H7 (cell line): ENCODE data around the gene BBS9. TPM values are rescaled to one million over a fixed set of nuclear protein-coding genes. Genes with fewer than 3 reads are reported as not detected.
"Not testable (repeated sequence)": the region's sequence is repeated elsewhere in the genome, so short reads cannot be mapped to it uniquely, and the experiment has no call there.

Experiments
- DNase-seq: peaks from one replicate; pipeline ENCODE4 v3.0.0; 2012
- H3K27me3 ChIP-seq: 2 replicates; pipeline ENCODE4 v1.6.0; 2011; ENCODE audit warnings: mild to moderate bottlenecking, low read length; ENCODE audit not compliant: control insufficient read depth, insufficient read depth
- H3K36me3 ChIP-seq: replicated peaks from 2 replicates; pipeline ENCODE4 v1.5.1; 2011; ENCODE audit warnings: low read length; ENCODE audit not compliant: control insufficient read depth, insufficient read depth
- H3K4me3 ChIP-seq: 2 replicates; pipeline ENCODE4 v1.5.1; 2011; ENCODE audit warnings: low read depth, mild to moderate bottlenecking, control low read depth, low read length, moderate library complexity; ENCODE audit not compliant: insufficient read depth
- total RNA-seq: library from RNA; depleted of rRNA; stranded (reverse); fragments of >200 nt; shearing (Covaris generic); gene quantifications from 2 replicates; pipeline ENCODE4 v1.2.3, GENCODE V29; 2014

BBS9 gene
- total RNA-seq, 1 experiment from 2014 or later, result 5.3 TPM

- Histone ChIP-seq H3K27me3 (no peaks in the 10 kb centered on the region), H3K4me3 (no peak overlapping the region)
- no peak for DNase-seq
These were observed 365.8 kb downstream of the BBS9 start for GRCh38 chr7:33495207-33495606.

GRCh38 chr7:33497051-33497450 lies 367.7 kb downstream of the BBS9 start:
- Histone ChIP-seq H3K36me3 (no peaks in the 10 kb centered on the region), H3K4me3 (no peak overlapping the region), H3K27me3 (no peaks in the 10 kb centered on the region)
- DNase-seq, result no peak

More at GRCh38 chr7:33495207-33495606, 365.8 kb downstream of the BBS9 start:
- H3K36me3 ChIP-seq, result no peaks in the 10 kb centered on the region

- no peak for DNase-seq
- no peaks in the 10 kb centered on the region for H3K36me3 ChIP-seq
- no peak overlapping the region for H3K4me3 ChIP-seq
- H3K27me3 ChIP-seq, result no peaks in the 10 kb centered on the region
These were observed 371.6 kb downstream of the BBS9 start for GRCh38 chr7:33500703-33501701.

GRCh38 chr7:33503014-33503413 lies 373.6 kb downstream of the BBS9 start:
- Histone ChIP-seq H3K4me3 (no peak overlapping the region), H3K36me3 (no peaks in the 10 kb centered on the region), H3K27me3 (no peaks in the 10 kb centered on the region)
- no peak for DNase-seq

GRCh38 chr7:33503736-33504135 lies 374.4 kb downstream of the BBS9 start:
- Histone ChIP-seq H3K4me3 (no peak overlapping the region), H3K27me3 (no peaks in the 10 kb centered on the region), H3K36me3 (no peaks in the 10 kb centered on the region)
- DNase-seq, result no peak

- DNase-seq, result no peak
- H3K36me3 ChIP-seq, result no peaks in the 10 kb centered on the region
- no peaks in the 10 kb centered on the region for H3K27me3 ChIP-seq
- H3K4me3 ChIP-seq, result no peak overlapping the region
These were observed 374.9 kb downstream of the BBS9 start for GRCh38 chr7:33504266-33504665.

GRCh38 chr7:33509206-33509605 lies 379.8 kb downstream of the BBS9 start:
- DNase-seq, result no peak
- no peaks in the 10 kb centered on the region for H3K36me3 ChIP-seq
- no peak overlapping the region for H3K4me3 ChIP-seq
- H3K27me3 ChIP-seq, result no peaks in the 10 kb centered on the region

GRCh38 chr7:33511778-33512177 lies 382.4 kb downstream of the BBS9 start:
- DNase-seq, result no peak
- H3K27me3 ChIP-seq, result no peaks in the 10 kb centered on the region
- no peak overlapping the region for H3K4me3 ChIP-seq
- no peaks in the 10 kb centered on the region for H3K36me3 ChIP-seq

- Histone ChIP-seq H3K36me3 (no peaks in the 10 kb centered on the region), H3K4me3 (no peak overlapping the region), H3K27me3 (no peaks in the 10 kb centered on the region)
- no peak for DNase-seq
These were observed 387.2 kb downstream of the BBS9 start for GRCh38 chr7:33516568-33516967.

GRCh38 chr7:33517191-33517590 lies 387.8 kb downstream of the BBS9 start:
- no peak for DNase-seq
- no peak overlapping the region for H3K4me3 ChIP-seq
- H3K27me3 ChIP-seq, result no peaks in the 10 kb centered on the region
- H3K36me3 ChIP-seq, result no peaks in the 10 kb centered on the region

GRCh38 chr7:33527008-33527407 lies 397.6 kb downstream of the BBS9 start:
- peak overlapping the region; percentile 4 for H3K4me3 ChIP-seq
- H3K36me3 ChIP-seq, H3K27me3 ChIP-seq, DNase-seq: not testable (repeated sequence)

- not testable (repeated sequence) for DNase-seq, H3K36me3 ChIP-seq, H3K27me3 ChIP-seq
- peak overlapping the region; percentile 27 for H3K4me3 ChIP-seq
These were observed 398.2 kb downstream of the BBS9 start for GRCh38 chr7:33527613-33528012.

GRCh38 chr7:33529070-33529469 lies 399.7 kb downstream of the BBS9 start:
- H3K36me3 ChIP-seq, result no peaks in the 10 kb centered on the region; the same call in 1 of the 2 replicates
- no peak overlapping the region for H3K4me3 ChIP-seq
- H3K27me3 ChIP-seq, result no peaks in the 10 kb centered on the region
- no peak for DNase-seq

- Histone ChIP-seq H3K4me3 (no peak overlapping the region), H3K36me3 (no peaks in the 10 kb centered on the region; the same call in 1 of the 2 replicates)
- DNase-seq, result peak; percentile 20
These were observed 401.3 kb downstream of the BBS9 start for GRCh38 chr7:33530664-33531063.

GRCh38 chr7:33531888-33532287 lies 402.5 kb downstream of the BBS9 start:
- H3K4me3 ChIP-seq, result no peak overlapping the region
- no peaks in the 10 kb centered on the region; the same call in 1 of the 2 replicates for H3K36me3 ChIP-seq
- no peaks in the 10 kb centered on the region for H3K27me3 ChIP-seq
- DNase-seq, result no peak

More at GRCh38 chr7:33530664-33531063, 401.3 kb downstream of the BBS9 start:
- no peaks in the 10 kb centered on the region for H3K27me3 ChIP-seq
